Hematopoietic multipotent progenitor cell treated with erythropoietin and hydrocortisone succinate and interleukin-3 and kit ligand, for 15 days (in vitro differentiated cells): Measurements from ENCODE around the gene GNA12.
A peak's percentile ranks its signal among the peaks of the same experiment; 100 is the strongest.
"Not testable (repeated sequence)": the region's sequence is repeated elsewhere in the genome, so short reads cannot be mapped to it uniquely, and the experiment has no call there.

ENCODE experiments used
- DNase-seq: peaks from one replicate; pipeline ENCODE4 v3.0.0-alpha.2; 2015; ENCODE audit warnings: low spot score

GNA12 gene

GRCh38 chr7:2864999-2865670, 21.0 kb upstream of the GNA12 start:
- DNase-seq: peak; percentile 80

- no peak for DNase-seq
Measured at GRCh38 chr7:2864204-2864985, 20.3 kb upstream of the GNA12 start.

- DNase-seq: peak; percentile 14
Measured at GRCh38 chr7:2863461-2864066, 19.5 kb upstream of the GNA12 start.

GRCh38 chr7:2862831-2863361, 18.8 kb upstream of the GNA12 start:
- no peak for DNase-seq

- no peak for DNase-seq
Measured at GRCh38 chr7:2861509-2861908, 17.4 kb upstream of the GNA12 start.

GRCh38 chr7:2860627-2861133, 16.6 kb upstream of the GNA12 start:
- DNase-seq: no peak

GRCh38 chr7:2859952-2860351, 15.8 kb upstream of the GNA12 start:
- no peak for DNase-seq

- no peak for DNase-seq
Measured at GRCh38 chr7:2858621-2859020, 14.5 kb upstream of the GNA12 start.

GRCh38 chr7:2856388-2857169, 12.5 kb upstream of the GNA12 start:
- DNase-seq: no peak

- no peak for DNase-seq
Measured at GRCh38 chr7:2855386-2855785, 11.3 kb upstream of the GNA12 start.

GRCh38 chr7:2853552-2853951, 9.4 kb upstream of the GNA12 start:
- DNase-seq: not testable (repeated sequence)

- no peak for DNase-seq
Measured at GRCh38 chr7:2853147-2853546, 9.0 kb upstream of the GNA12 start.

GRCh38 chr7:2851497-2851896, 7.4 kb upstream of the GNA12 start:
- no peak for DNase-seq

- no peak for DNase-seq
Measured at GRCh38 chr7:2849941-2850766, 6.0 kb upstream of the GNA12 start.

GRCh38 chr7:2845034-2845592, 1.0 kb upstream of the GNA12 start:
- DNase-seq: no peak

- DNase-seq: peak; percentile 47
Measured at GRCh38 chr7:2843711-2844152, 376 bp downstream of the GNA12 start.

GRCh38 chr7:2843191-2843685, 870 bp downstream of the GNA12 start:
- no peak for DNase-seq

- DNase-seq: no peak
Measured at GRCh38 chr7:2841907-2842306, 2.2 kb downstream of the GNA12 start.

- no peak for DNase-seq
Measured at GRCh38 chr7:2840458-2840857, 3.6 kb downstream of the GNA12 start.

GRCh38 chr7:2838873-2839578, 5.1 kb downstream of the GNA12 start:
- peak; percentile 69 for DNase-seq
